ENCODE data around the gene MUCL3. TPM values are rescaled to one million over a fixed set of nuclear protein-coding genes. Genes with fewer than 3 reads are reported as not detected.

Gene MUCL3
- polyA plus RNA-seq, 1 donor (not counting 4 experiments of a cell fraction or from before 2014, with no cell fraction given): not detected

- FAIRE-seq: no peak
- H2AFZ ChIP-seq (ENCODE audit: control insufficient read depth, low read length): no peak overlapping the region
- no peak overlapping the region for H3K4me2 ChIP-seq (ENCODE audit: control insufficient read depth, extremely low read depth, insufficient read depth, low read depth, low read length)
- H3K36me3 ChIP-seq (ENCODE audit: control insufficient read depth in 2 of 2, extremely low read depth in 1 of 2, insufficient read depth in 2 of 2, low read length in 2 of 2): no peaks in the 10 kb centered on the region
- no peaks in the 10 kb centered on the region for H3K79me2 ChIP-seq (ENCODE audit: control insufficient read depth, insufficient read depth, low read length)
- dilution Hi-C loops (cut with MboI; ENCODE audit: extremely low pct_ligation_motif_present, low sequenced_read_pairs): loop anchor here (25.0 kb wide), 1 partner anchor 129 kb away; no protein-coding TSS in a partner anchor
- no peaks in the 10 kb centered on the region for H3K27me3 ChIP-seq (ENCODE audit: control insufficient read depth, extremely low read depth, insufficient read depth, low read length)
- no peaks in the 10 kb centered on the region for H3K9me3 ChIP-seq (ENCODE audit: control insufficient read depth, low read depth, low read length)
- H3K9me1 ChIP-seq (ENCODE audit: control insufficient read depth, extremely low read depth, insufficient read depth, low read length): no peaks in the 10 kb centered on the region
- H3K27ac ChIP-seq (ENCODE audit: control insufficient read depth, insufficient read depth, low read length): no peak overlapping the region
- no peaks in the 10 kb centered on the region for H4K20me1 ChIP-seq (ENCODE audit: control insufficient read depth, extremely low read depth, insufficient read depth, low read length)
- H3K4me1 ChIP-seq (ENCODE audit: control insufficient read depth, extremely low read depth, insufficient read depth, low read length): peaks cover 6% of the 10 kb centered on the region
- no peak overlapping the region for H3K4me3 ChIP-seq (ENCODE audit: control insufficient read depth in 2 of 3, extremely low read depth in 1 of 3, insufficient read depth in 2 of 3, low read depth in 1 of 3, low read length in 3 of 3)
- no peak overlapping the region for H3K9ac ChIP-seq (ENCODE audit: control insufficient read depth, extremely low read depth, insufficient read depth, low read length)
- no peak for TF ChIP-seq CTCF (optimal IDR thresholded peaks at IDR 0.05 in 1 of 3, IDR thresholded peaks at IDR 0.05 in 1 of 3, conservative IDR thresholded peaks at IDR 0.05 in 1 of 3; ENCODE audit: extremely low read depth in 1 of 3, insufficient read depth in 2 of 3, low read length in 3 of 3)
- TF ChIP-seq EZH2 (IDR thresholded peaks at IDR 0.05; ENCODE audit: low read length): no peak
- no peak for DNase-seq (ENCODE audit: low read depth, low spot score)
Measured at GRCh38 chr6:30932665-30933365, 8.0 kb upstream of the MUCL3 start.

- Histone ChIP-seq H3K79me2 (ENCODE audit: control insufficient read depth, insufficient read depth, low read length) (no peaks in the 10 kb centered on the region), H2AFZ (ENCODE audit: control insufficient read depth, low read length) (no peak overlapping the region), H3K9me1 (ENCODE audit: control insufficient read depth, extremely low read depth, insufficient read depth, low read length) (no peaks in the 10 kb centered on the region), H3K4me3 (ENCODE audit: control insufficient read depth in 2 of 3, extremely low read depth in 1 of 3, insufficient read depth in 2 of 3, low read depth in 1 of 3, low read length in 3 of 3) (no peak overlapping the region), H3K27me3 (ENCODE audit: control insufficient read depth, extremely low read depth, insufficient read depth, low read length) (no peaks in the 10 kb centered on the region), H3K4me1 (ENCODE audit: control insufficient read depth, extremely low read depth, insufficient read depth, low read length) (peaks cover 9% of the 10 kb centered on the region), H4K20me1 (ENCODE audit: control insufficient read depth, extremely low read depth, insufficient read depth, low read length) (no peaks in the 10 kb centered on the region), H3K9me3 (ENCODE audit: control insufficient read depth, low read depth, low read length) (no peaks in the 10 kb centered on the region), H3K4me2 (ENCODE audit: control insufficient read depth, extremely low read depth, insufficient read depth, low read depth, low read length) (no peak overlapping the region), H3K9ac (ENCODE audit: control insufficient read depth, extremely low read depth, insufficient read depth, low read length) (no peak overlapping the region), H3K36me3 (ENCODE audit: control insufficient read depth in 2 of 2, extremely low read depth in 1 of 2, insufficient read depth in 2 of 2, low read length in 2 of 2) (no peaks in the 10 kb centered on the region), H3K27ac (ENCODE audit: control insufficient read depth, insufficient read depth, low read length) (no peak overlapping the region)
- DNase-seq (ENCODE audit: low read depth, low spot score) (no peak), FAIRE-seq (peak; percentile 13)
- dilution Hi-C loops (cut with MboI; ENCODE audit: extremely low pct_ligation_motif_present, low sequenced_read_pairs): loop anchor here (25.0 kb wide), 1 partner anchor 127 kb away; no protein-coding TSS in a partner anchor
- TF ChIP-seq CTCF (optimal IDR thresholded peaks at IDR 0.05 in 1 of 3, IDR thresholded peaks at IDR 0.05 in 1 of 3, conservative IDR thresholded peaks at IDR 0.05 in 1 of 3; ENCODE audit: extremely low read depth in 1 of 3, insufficient read depth in 2 of 3, low read length in 3 of 3): no peak
- TF ChIP-seq EZH2 (IDR thresholded peaks at IDR 0.05; ENCODE audit: low read length): no peak
Measured at GRCh38 chr6:30935018-30935417, 5.8 kb upstream of the MUCL3 start.

Measured in keratinocyte (primary cell).